AG10803 (cell line): Measurements from ENCODE around the gene FSTL4.

Experiments
- DNase-seq: peaks from one replicate; pipeline ENCODE4 v3.0.0; 2010; ENCODE audit warnings: low read depth
- H3K4me3 ChIP-seq: 2 replicates; pipeline ENCODE4 v1.5.1; 2011; ENCODE audit warnings: mild to moderate bottlenecking, low read length, control low read depth
- TF ChIP-seq, protein P1 (sequence below): conservative IDR thresholded peaks from 2 replicates; pipeline ENCODE4 v1.5.1; 2011; ENCODE audit warnings: mild to moderate bottlenecking, low read length, control low read depth, inconsistent platforms

Gene FSTL4

DNA sequence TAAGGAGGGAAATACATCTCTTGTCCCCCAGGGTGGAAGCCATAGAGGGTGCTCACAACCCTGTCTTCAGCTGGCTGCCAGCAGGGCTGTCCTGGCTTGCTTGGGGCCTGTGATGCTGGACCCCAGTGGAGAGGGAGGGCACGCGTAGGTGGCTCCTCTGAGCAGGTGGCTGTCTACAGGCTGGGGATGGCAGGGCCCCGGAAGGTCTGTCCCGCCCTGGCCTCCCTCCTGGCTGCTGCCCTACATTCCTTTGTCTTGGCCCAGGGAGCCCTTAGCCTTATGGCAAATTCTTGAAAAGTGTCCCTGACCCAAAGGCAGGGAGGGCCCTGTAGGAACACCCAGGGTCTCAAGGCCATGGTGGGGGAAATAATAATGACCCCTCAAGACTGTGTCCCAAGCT, 336.2 kb downstream of the FSTL4 start:
- H3K4me3 ChIP-seq, result no peak overlapping the region
- DNase-seq, result no peak
- TF ChIP-seq, protein P1, sequence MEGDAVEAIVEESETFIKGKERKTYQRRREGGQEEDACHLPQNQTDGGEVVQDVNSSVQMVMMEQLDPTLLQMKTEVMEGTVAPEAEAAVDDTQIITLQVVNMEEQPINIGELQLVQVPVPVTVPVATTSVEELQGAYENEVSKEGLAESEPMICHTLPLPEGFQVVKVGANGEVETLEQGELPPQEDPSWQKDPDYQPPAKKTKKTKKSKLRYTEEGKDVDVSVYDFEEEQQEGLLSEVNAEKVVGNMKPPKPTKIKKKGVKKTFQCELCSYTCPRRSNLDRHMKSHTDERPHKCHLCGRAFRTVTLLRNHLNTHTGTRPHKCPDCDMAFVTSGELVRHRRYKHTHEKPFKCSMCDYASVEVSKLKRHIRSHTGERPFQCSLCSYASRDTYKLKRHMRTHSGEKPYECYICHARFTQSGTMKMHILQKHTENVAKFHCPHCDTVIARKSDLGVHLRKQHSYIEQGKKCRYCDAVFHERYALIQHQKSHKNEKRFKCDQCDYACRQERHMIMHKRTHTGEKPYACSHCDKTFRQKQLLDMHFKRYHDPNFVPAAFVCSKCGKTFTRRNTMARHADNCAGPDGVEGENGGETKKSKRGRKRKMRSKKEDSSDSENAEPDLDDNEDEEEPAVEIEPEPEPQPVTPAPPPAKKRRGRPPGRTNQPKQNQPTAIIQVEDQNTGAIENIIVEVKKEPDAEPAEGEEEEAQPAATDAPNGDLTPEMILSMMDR, result no peak

DNA sequence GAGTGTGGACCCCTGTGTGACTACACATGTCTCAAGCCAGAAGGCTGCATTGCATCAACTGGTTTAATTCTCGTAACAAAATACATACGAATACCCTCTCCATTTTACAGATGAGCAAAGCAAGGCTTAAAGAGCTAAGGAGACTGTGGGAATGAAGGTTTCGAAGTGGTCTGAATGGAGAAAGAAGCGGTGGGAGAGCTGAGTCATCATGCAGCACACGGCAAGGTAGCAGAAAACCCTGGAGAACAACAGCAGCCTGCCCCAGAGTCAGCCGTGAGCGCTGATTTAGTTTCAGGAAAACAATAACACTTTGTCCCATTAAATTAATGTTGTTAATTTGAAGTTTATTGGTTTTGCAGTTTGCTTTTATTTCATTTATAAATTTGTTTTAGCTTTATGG, 336.7 kb downstream of the FSTL4 start:
- no peak overlapping the region for H3K4me3 ChIP-seq
- no peak for DNase-seq
- TF ChIP-seq, protein P1, result no peak

DNA sequence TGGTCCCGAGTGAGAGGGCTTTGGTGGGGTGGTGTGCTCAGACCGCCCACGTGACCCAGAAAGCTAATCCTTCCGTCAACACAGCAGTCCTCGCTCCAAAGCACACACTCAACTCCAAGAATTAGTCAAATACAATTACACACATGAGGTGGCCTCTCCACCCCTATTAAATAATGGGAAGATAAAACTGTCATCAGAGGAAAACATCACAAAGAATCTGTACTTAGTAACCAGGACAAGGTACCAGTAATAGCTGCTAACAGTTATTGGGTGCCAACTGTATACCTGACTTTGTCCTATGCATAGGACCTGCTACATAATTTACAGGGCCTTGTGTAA, 337.8 kb downstream of the FSTL4 start:
- TF ChIP-seq, protein P1, result no peak
- no peak overlapping the region for H3K4me3 ChIP-seq
- no peak for DNase-seq

DNA sequence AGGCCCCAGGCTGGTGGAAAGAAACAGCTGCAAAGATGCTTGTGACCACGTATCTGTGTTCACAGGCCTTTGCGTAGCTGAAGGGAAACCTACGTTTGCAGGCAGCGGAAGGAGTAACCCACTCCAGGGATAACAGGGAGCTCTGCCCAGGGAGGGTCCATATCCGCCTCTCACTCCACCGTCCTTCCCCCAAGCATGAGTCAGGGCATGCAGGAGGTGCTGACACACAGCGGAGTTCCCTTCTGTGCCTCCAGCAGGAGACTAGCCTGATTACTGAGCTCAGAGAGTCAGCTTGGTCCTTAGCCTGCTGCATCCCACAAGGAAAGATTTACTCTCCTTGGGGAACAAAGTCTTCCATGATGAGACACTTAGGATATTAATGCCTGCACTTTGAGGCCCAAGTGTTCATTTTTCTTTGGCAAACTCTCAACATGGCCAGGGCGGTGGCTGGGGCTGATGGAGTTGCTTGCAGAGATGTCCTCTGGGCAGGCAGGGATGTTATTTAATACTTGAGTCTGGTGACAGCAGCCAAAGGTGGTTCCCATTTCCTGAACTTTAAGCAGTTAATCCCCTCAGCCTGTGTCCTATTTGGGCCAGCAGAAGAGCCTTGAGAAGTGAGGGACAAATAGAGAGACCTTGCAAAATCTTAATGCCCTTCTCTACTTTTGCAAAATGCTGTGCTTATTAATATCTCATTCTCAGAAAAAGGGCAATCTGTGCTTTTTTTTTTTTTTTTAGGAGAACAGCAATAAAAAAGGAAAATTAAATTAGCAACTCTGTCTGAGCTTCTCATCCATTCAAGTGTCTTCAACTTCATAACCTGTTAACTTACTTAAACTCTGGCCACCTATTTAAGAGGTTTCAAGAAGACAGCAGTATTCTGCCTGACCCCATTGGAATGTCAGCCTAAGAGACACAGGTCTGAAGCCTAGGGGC, 338.4 kb downstream of the FSTL4 start:
- no peak overlapping the region for H3K4me3 ChIP-seq
- DNase-seq, result peak; percentile 13
- TF ChIP-seq, protein P1, result no peak

DNA sequence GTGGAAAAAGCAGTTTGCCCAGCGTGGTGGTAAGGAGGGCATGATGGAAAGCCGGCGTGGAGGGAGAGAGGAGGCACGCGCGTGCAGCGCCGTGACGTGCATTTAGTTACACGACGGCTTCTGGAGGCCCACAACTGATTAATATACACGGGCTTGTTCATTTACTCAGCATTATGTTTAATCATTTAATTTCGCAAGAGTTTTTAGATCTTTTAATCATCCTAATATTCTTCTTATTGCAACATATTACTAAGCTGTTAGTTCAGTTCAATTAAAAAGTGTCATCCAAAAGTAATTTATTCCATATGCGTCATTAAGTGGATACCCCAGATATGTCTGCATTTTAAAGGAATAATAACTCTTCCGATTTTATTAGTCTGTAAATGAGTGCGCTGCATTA, 340.0 kb downstream of the FSTL4 start:
- TF ChIP-seq, protein P1, result no peak
- H3K4me3 ChIP-seq, result no peak overlapping the region
- DNase-seq, result no peak

DNA sequence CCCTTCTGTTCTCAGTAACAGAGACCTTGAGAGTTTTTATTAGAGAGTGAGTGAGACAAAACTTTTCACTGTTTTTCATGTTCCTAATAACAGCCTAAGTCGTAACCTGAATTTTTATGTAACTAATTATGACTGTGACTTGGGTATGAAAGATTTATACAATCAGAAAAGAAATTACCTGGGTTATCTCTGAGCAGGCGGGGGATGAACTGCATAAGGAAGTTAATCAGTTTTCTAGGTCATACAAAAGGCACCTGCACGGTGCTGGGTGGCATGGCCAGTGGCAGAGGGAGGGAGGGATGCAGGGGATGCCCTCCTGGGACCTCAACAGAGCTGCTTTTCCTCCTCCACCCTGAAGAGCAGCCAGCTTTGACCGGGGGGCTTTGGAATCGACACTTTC, 340.7 kb downstream of the FSTL4 start:
- no peak for DNase-seq
- no peak overlapping the region for H3K4me3 ChIP-seq
- TF ChIP-seq, protein P1, result no peak

DNA sequence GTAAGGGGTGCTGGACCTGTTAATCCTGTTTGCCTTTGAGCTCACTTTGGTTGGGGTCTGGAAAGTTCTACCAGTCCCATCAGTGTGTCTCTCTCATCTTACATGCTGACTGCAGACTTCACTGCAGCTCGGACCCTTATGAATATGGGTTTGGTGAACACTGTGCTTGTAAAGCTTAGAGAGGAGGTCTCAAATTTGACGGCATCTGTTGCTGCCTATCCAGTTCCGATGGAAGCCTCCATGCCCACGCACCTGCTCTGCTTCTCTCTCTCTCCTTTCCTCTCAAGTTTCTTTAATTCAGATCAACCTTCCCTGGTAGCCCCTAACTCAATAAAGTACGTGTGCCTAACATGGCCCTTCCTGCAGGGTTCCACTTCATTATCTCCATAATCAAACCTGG, 342.6 kb downstream of the FSTL4 start:
- TF ChIP-seq, protein P1, result no peak
- no peak for DNase-seq
- no peak overlapping the region for H3K4me3 ChIP-seq
